Myocyte (in vitro differentiated cells): ENCODE results near the gene NOTCH4. TPM values are rescaled to one million over a fixed set of nuclear protein-coding genes. Genes with fewer than 3 reads are reported as not detected.
A peak's percentile ranks its signal among the peaks of the same experiment; 100 is the strongest.
"Not testable (repeated sequence)": the region's sequence is repeated elsewhere in the genome, so short reads cannot be mapped to it uniquely, and the experiment has no call there.

Experiments used
- DNase-seq: peaks from one replicate; pipeline ENCODE4 v3.0.0-alpha.2; 2012; ENCODE audit warnings: low read depth
- total RNA-seq: library from RNA; depleted of rRNA; stranded (reverse); fragments of >200 nt; gene quantifications from 2 replicates; pipeline ENCODE4 v1.2.3, GENCODE V29; 2014

Gene NOTCH4
- total RNA-seq, 1 donor from 2014 or later, result 0.53 TPM

GRCh38 chr6:32218167-32218566, 5.7 kb downstream of the NOTCH4 start:
- no peak for DNase-seq

- no peak for DNase-seq
Observed at GRCh38 chr6:32216998-32217397, 6.9 kb downstream of the NOTCH4 start.

GRCh38 chr6:32216285-32216684, 7.6 kb downstream of the NOTCH4 start:
- DNase-seq, result no peak

GRCh38 chr6:32215617-32216016, 8.2 kb downstream of the NOTCH4 start:
- no peak for DNase-seq

GRCh38 chr6:32214126-32214525, 9.7 kb downstream of the NOTCH4 start:
- no peak for DNase-seq

- DNase-seq, result no peak
Observed at GRCh38 chr6:32213649-32214048, 10.2 kb downstream of the NOTCH4 start.

- no peak for DNase-seq
Observed at GRCh38 chr6:32212076-32212760, 11.6 kb downstream of the NOTCH4 start.

GRCh38 chr6:32211432-32211831, 12.4 kb downstream of the NOTCH4 start:
- DNase-seq, result not testable (repeated sequence)

- DNase-seq, result no peak
Observed at GRCh38 chr6:32210191-32210601, 13.7 kb downstream of the NOTCH4 start.

GRCh38 chr6:32208996-32209395, 14.9 kb downstream of the NOTCH4 start:
- no peak for DNase-seq

- DNase-seq, result no peak
Observed at GRCh38 chr6:32204268-32204715, 19.6 kb downstream of the NOTCH4 start.

GRCh38 chr6:32203426-32204267, 20.2 kb downstream of the NOTCH4 start:
- no peak for DNase-seq

- no peak for DNase-seq
Observed at GRCh38 chr6:32202186-32202585, 21.7 kb downstream of the NOTCH4 start.

- DNase-seq, result no peak
Observed at GRCh38 chr6:32200711-32201475, 23.0 kb downstream of the NOTCH4 start.

GRCh38 chr6:32198866-32199265, 25.0 kb downstream of the NOTCH4 start:
- no peak for DNase-seq

GRCh38 chr6:32198345-32198696, 25.5 kb downstream of the NOTCH4 start:
- DNase-seq, result no peak

- no peak for DNase-seq
Observed at GRCh38 chr6:32196682-32197616, 26.9 kb downstream of the NOTCH4 start.

- DNase-seq, result peak; percentile 77
Observed at GRCh38 chr6:32195902-32196681, 27.8 kb downstream of the NOTCH4 start.

GRCh38 chr6:32195652-32195901, 28.3 kb downstream of the NOTCH4 start:
- DNase-seq, result peak; percentile 100
